Natural killer cell (primary cell): ENCODE measurements around the gene PUS1. TPM values are rescaled to one million over a fixed set of nuclear protein-coding genes. Genes with fewer than 3 reads are reported as not detected.
"Not testable (repeated sequence)": the region's sequence is repeated elsewhere in the genome, so short reads cannot be mapped to it uniquely, and the experiment has no call there.

Experiments
- ATAC-seq, 3 donors: fragments of 150-1000 bp in 2 of 3; fragments of 200-7000 bp in 1 of 3; cut with Tn5 transposase; 1 replicate in 1 of 3; 2 replicates in 2 of 3; pipeline ENCODE4 v1.10.0; 2021; ENCODE audit warnings: mild to moderate bottlenecking in 2 of 3, moderate library complexity in 2 of 3
- DNase-seq, 2 donors: peaks; one replicate each; pipeline versions ENCODE4 v3.0.0 to v3.0.0-alpha.2; 2013 to 2021; ENCODE audit warnings: mixed read lengths in 1 of 2
- H3K27ac ChIP-seq: one replicate; pipeline ENCODE4 v1.5.1; 2013; ENCODE audit warnings: mild to moderate bottlenecking, low read length
- H3K27me3 ChIP-seq: one replicate; pipeline ENCODE4 v1.6.1; 2013; ENCODE audit warnings: low read length; ENCODE audit not compliant: control insufficient read depth, insufficient read depth
- H3K36me3 ChIP-seq: one replicate; pipeline ENCODE4 v1.6.1; 2013; ENCODE audit warnings: low read length; ENCODE audit not compliant: control insufficient read depth, insufficient read depth
- H3K4me1 ChIP-seq: one replicate; pipeline ENCODE4 v1.6.1; 2013; ENCODE audit warnings: low read length; ENCODE audit not compliant: control insufficient read depth, insufficient read depth
- H3K4me3 ChIP-seq: one replicate; pipeline ENCODE4 v1.5.1; 2013; ENCODE audit warnings: low read length
- H3K9me3 ChIP-seq: one replicate; pipeline ENCODE4 v1.6.1; 2013; ENCODE audit warnings: low read length; ENCODE audit not compliant: control insufficient read depth, insufficient read depth
- H3K27ac Mint-ChIP-seq, 2 donors: one replicate each; pipeline ENCODE4 v1.8.0; 2022; ENCODE audit warnings: mild to moderate bottlenecking in 2 of 2, mixed read lengths in 2 of 2, moderate library complexity in 1 of 2
- H3K27me3 Mint-ChIP-seq, 2 donors: one replicate each; pipeline ENCODE4 v1.8.0; 2022; ENCODE audit warnings: low read depth in 2 of 2, mixed read lengths in 2 of 2
- H3K36me3 Mint-ChIP-seq: one replicate; pipeline ENCODE4 v1.8.0; 2022; ENCODE audit warnings: mixed read lengths
- H3K4me1 Mint-ChIP-seq, 2 donors: one replicate each; pipeline ENCODE4 v1.8.0; 2022; ENCODE audit warnings: mixed read lengths in 2 of 2
- H3K4me3 Mint-ChIP-seq: one replicate; pipeline ENCODE4 v1.8.0; 2022; ENCODE audit warnings: mild to moderate bottlenecking, moderate library complexity, mixed read lengths
- H3K9me3 Mint-ChIP-seq, 2 donors: one replicate each; pipeline ENCODE4 v1.8.0; 2022; ENCODE audit warnings: mixed read lengths in 2 of 2
- WGBS: methylation state at CpG from one replicate; pipeline ENCODE4 v1.1.7; 2013; ENCODE audit warnings: missing lambda C conversion rate; ENCODE audit not compliant: insufficient coverage; 5-methylcytosine and 5-hydroxymethylcytosine counted together
- intact Hi-C: fragments of 100-400 bp; cut with micrococcal nuclease; formaldehyde crosslinking; loops from one replicate; pipeline ENCODE4 v1.14.2; 2022
- total RNA-seq, 4 donors: library from RNA; stranded (reverse); fragments of 120-200 nt in 1 of 4; gene quantifications; one replicate each; pipeline versions ENCODE4 v1.2.3 to v1.2.4, GENCODE V29; 2013 to 2022
- TF ChIP-seq, protein P1 (sequence below): fragments of 200-600 bp; IDR thresholded peaks from one replicate; pipeline ENCODE4 v1.8.0; 2022; ENCODE audit warnings: antibody characterized with exemption

The PUS1 gene
- total RNA-seq, 3 donors from 2014 or later (not counting 1 experiment from before 2014, with no cell fraction given) = 16.9 to 21.9 (median 20.6) TPM

DNA sequence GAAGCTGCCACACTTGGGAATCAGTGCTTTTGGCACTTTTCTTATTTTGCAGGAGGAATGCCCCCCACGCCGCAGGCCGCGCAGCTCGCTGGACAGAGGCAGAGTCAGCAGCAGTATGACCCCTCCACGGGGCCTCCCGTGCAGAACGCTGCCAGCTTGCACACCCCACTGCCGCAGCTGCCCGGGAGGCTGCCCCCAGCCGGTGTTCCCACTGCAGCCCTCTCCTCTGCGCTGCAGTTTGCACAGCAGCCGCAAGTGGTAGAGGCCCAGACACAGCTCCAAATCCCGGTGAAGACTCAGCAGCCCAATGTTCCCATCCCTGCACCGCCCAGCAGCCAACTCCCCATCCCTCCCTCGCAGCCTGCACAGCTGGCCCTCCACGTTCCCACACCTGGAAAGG is 53.0 kb downstream of the PUS1 start:
- WGBS = 98% methylated on average over 17 of the region's 17 CpGs
- TF ChIP-seq, protein P1, sequence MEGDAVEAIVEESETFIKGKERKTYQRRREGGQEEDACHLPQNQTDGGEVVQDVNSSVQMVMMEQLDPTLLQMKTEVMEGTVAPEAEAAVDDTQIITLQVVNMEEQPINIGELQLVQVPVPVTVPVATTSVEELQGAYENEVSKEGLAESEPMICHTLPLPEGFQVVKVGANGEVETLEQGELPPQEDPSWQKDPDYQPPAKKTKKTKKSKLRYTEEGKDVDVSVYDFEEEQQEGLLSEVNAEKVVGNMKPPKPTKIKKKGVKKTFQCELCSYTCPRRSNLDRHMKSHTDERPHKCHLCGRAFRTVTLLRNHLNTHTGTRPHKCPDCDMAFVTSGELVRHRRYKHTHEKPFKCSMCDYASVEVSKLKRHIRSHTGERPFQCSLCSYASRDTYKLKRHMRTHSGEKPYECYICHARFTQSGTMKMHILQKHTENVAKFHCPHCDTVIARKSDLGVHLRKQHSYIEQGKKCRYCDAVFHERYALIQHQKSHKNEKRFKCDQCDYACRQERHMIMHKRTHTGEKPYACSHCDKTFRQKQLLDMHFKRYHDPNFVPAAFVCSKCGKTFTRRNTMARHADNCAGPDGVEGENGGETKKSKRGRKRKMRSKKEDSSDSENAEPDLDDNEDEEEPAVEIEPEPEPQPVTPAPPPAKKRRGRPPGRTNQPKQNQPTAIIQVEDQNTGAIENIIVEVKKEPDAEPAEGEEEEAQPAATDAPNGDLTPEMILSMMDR = no peak
- intact Hi-C loops = no loop called here
- Mint-ChIP-seq H3K9me3 (no peaks in the 10 kb centered on the region), H3K36me3 (peaks cover 7% of the 10 kb centered on the region), H3K27ac (no peak overlapping the region), H3K27me3 (no peaks in the 10 kb centered on the region), H3K4me1 (peaks cover 0 to 6% of the 10 kb centered on the region in 2 donors), H3K4me3 (no peak overlapping the region)
- no peak for ATAC-seq
- no peak for DNase-seq
- Histone ChIP-seq H3K4me3 (no peak overlapping the region), H3K27me3 (no peaks in the 10 kb centered on the region), H3K9me3 (no peaks in the 10 kb centered on the region), H3K4me1 (no peaks in the 10 kb centered on the region), H3K36me3 (peaks cover 47% of the 10 kb centered on the region), H3K27ac (no peak overlapping the region)

GRCh38 chr12:131983026-131983425 is 54.0 kb downstream of the PUS1 start:
- H3K4me3 Mint-ChIP-seq = no peak overlapping the region
- Histone ChIP-seq H3K9me3 (no peaks in the 10 kb centered on the region), H3K27ac (no peak overlapping the region), H3K4me1 (no peaks in the 10 kb centered on the region), H3K36me3 (peaks cover 56% of the 10 kb centered on the region), H3K27me3 (no peaks in the 10 kb centered on the region), H3K4me3 (no peak overlapping the region)
- H3K9me3 Mint-ChIP-seq = no peaks in the 10 kb centered on the region
- peaks cover 7% of the 10 kb centered on the region for H3K36me3 Mint-ChIP-seq
- no peak for DNase-seq
- WGBS = 95% methylated on average over 6 of the region's 6 CpGs
- TF ChIP-seq, protein P1 = no peak
- ATAC-seq = no peak
- no peaks in the 10 kb centered on the region for H3K4me1 Mint-ChIP-seq
- no peaks in the 10 kb centered on the region for H3K27me3 Mint-ChIP-seq
- intact Hi-C loops = no loop called here
- H3K27ac Mint-ChIP-seq = no peak overlapping the region

- no peak overlapping the region for H3K4me3 Mint-ChIP-seq
- H3K4me1 Mint-ChIP-seq = peaks cover 0 to 1% of the 10 kb centered on the region in 2 donors
- Histone ChIP-seq H3K27ac (no peak overlapping the region), H3K36me3 (peaks cover 62% of the 10 kb centered on the region), H3K27me3 (no peaks in the 10 kb centered on the region), H3K4me1 (no peaks in the 10 kb centered on the region), H3K9me3 (no peaks in the 10 kb centered on the region), H3K4me3 (no peak overlapping the region)
- ATAC-seq = no peak
- H3K27me3 Mint-ChIP-seq = no peaks in the 10 kb centered on the region
- 96% methylated on average over 4 of the region's 6 CpGs for WGBS
- no peak overlapping the region for H3K27ac Mint-ChIP-seq
- H3K36me3 Mint-ChIP-seq = peaks cover 7% of the 10 kb centered on the region
- DNase-seq = no peak
- H3K9me3 Mint-ChIP-seq = no peaks in the 10 kb centered on the region
- TF ChIP-seq, protein P1 = no peak
- intact Hi-C loops = no loop called here
Measured at GRCh38 chr12:131983554-131983953, 54.5 kb downstream of the PUS1 start.

DNA sequence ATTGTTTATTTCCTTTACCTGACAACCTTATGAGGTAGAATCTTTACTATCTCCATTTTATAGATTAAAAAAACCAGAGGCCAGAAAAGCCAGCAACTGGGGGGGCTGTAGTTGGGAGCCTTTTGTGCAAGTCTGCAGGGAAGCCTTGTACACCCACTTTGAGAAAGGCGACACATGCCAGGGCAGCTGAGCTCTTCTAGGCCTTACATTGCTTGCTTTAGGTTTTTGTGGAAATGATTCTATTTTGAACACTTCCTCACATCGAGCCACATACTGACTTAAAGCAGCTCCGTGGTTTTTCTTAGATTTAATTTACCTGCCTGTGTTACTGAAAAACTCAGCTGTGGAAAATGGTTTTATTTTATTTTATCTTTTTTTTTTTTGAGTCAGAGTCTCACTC is 55.3 kb downstream of the PUS1 start:
- Mint-ChIP-seq H3K9me3 (no peaks in the 10 kb centered on the region), H3K4me1 (peaks cover 0 to 4% of the 10 kb centered on the region in 2 donors), H3K4me3 (no peak overlapping the region), H3K36me3 (peaks cover 7% of the 10 kb centered on the region), H3K27ac (peak overlapping the region in 1 of 2 donors; percentile 9), H3K27me3 (no peaks in the 10 kb centered on the region)
- no peak for DNase-seq
- Histone ChIP-seq H3K27ac (no peak overlapping the region), H3K9me3 (no peaks in the 10 kb centered on the region), H3K36me3 (peaks cover 67% of the 10 kb centered on the region), H3K4me3 (no peak overlapping the region), H3K4me1 (no peaks in the 10 kb centered on the region), H3K27me3 (no peaks in the 10 kb centered on the region)
- intact Hi-C loops = no loop called here
- TF ChIP-seq, protein P1 = no peak
- ATAC-seq = no peak
- WGBS = 25% methylated on average over 2 of the region's 3 CpGs

GRCh38 chr12:131985510-131985875 is 56.4 kb downstream of the PUS1 start:
- H3K27ac Mint-ChIP-seq, H3K9me3 ChIP-seq, H3K27me3 Mint-ChIP-seq, H3K27ac ChIP-seq, H3K9me3 Mint-ChIP-seq, H3K4me3 Mint-ChIP-seq, H3K27me3 ChIP-seq, H3K4me3 ChIP-seq, H3K4me1 ChIP-seq, DNase-seq, H3K4me1 Mint-ChIP-seq, intact Hi-C loops, ATAC-seq: not testable (repeated sequence)
- peaks cover 15% of the 10 kb centered on the region for H3K36me3 Mint-ChIP-seq
- peaks cover 68% of the 10 kb centered on the region for H3K36me3 ChIP-seq
- WGBS = 93% methylated on average over 11 of the region's 11 CpGs
